Astrocyte of the spinal cord (primary cell): ENCODE data around the gene UGT2B7.

Experiments used
- DNase-seq: peaks from one replicate; pipeline ENCODE4 v3.0.0; 2011; ENCODE audit warnings: low read depth, low spot score
- H3K4me3 ChIP-seq: 2 replicates; pipeline ENCODE4 v1.5.1; 2011; ENCODE audit warnings: low read depth, mild to moderate bottlenecking, low read length, moderate library complexity
- in situ Hi-C: cut with HindIII; loops from 2 replicates; pipeline ENCODE4 v1.10.0; 2017; ENCODE audit warnings: low sequenced_read_pairs
- TF ChIP-seq, protein P1 (sequence below): IDR thresholded peaks from 2 replicates; pipeline ENCODE4 v1.5.1; 2012; ENCODE audit warnings: low read depth, mild to moderate bottlenecking, low read length, inconsistent platforms

Gene UGT2B7

DNA sequence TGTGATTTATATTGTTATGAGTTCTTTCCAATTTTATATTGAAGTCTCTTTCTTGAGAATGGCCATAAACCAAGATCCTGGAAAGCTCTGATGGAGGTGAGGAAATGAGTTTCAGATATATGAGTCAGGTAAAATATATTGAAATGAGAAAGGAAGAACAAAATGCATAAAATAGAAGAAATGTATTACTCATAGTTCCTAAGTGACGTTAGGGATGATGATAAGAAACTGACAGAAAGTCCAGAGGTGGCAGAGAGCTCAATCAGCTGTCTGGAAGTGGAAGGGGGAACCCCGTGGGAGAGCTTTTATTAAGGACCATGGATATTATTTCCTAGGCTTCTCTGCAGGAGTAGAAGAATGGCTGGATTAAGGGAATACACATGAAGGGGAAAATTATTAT lies 24.6 kb downstream of the UGT2B7 start:
- no peak overlapping the region for H3K4me3 ChIP-seq
- TF ChIP-seq, protein P1, sequence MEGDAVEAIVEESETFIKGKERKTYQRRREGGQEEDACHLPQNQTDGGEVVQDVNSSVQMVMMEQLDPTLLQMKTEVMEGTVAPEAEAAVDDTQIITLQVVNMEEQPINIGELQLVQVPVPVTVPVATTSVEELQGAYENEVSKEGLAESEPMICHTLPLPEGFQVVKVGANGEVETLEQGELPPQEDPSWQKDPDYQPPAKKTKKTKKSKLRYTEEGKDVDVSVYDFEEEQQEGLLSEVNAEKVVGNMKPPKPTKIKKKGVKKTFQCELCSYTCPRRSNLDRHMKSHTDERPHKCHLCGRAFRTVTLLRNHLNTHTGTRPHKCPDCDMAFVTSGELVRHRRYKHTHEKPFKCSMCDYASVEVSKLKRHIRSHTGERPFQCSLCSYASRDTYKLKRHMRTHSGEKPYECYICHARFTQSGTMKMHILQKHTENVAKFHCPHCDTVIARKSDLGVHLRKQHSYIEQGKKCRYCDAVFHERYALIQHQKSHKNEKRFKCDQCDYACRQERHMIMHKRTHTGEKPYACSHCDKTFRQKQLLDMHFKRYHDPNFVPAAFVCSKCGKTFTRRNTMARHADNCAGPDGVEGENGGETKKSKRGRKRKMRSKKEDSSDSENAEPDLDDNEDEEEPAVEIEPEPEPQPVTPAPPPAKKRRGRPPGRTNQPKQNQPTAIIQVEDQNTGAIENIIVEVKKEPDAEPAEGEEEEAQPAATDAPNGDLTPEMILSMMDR, result no peak
- DNase-seq, result no peak
- in situ Hi-C loops, result no loop called here

- no peak for DNase-seq
- TF ChIP-seq, protein P1, result no peak
- H3K4me3 ChIP-seq, result no peak overlapping the region
- in situ Hi-C loops, result no loop called here
Measured at GRCh38 chr4:69122476-69122875, 26.2 kb downstream of the UGT2B7 start.

- in situ Hi-C loops, result no loop called here
- TF ChIP-seq, protein P1, result no peak
- no peak overlapping the region for H3K4me3 ChIP-seq
- no peak for DNase-seq
Measured at GRCh38 chr4:69124941-69125340, 28.7 kb downstream of the UGT2B7 start.

DNA sequence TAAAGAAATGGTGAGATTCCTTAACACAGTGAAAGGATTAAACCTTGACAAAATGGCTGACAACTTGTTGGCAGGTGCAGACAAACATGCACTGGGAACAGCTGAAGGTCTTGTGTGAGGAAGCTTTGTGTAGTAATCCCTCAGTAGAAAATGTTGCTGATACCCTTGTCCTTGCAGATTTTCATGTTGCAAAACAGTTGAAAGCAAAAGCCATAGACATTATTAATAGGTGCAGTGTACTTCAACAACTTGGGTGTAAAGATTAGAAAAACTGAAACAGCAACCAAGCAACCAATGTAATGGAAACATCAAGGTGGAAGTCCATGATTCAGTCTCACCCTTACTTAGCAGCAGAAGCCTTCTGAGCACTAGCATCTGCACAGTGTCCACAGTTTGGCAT lies 29.8 kb downstream of the UGT2B7 start:
- in situ Hi-C loops, result no loop called here
- no peak for DNase-seq
- TF ChIP-seq, protein P1, result no peak
- no peak overlapping the region for H3K4me3 ChIP-seq

- in situ Hi-C loops, result no loop called here
- no peak overlapping the region for H3K4me3 ChIP-seq
- no peak for DNase-seq
- TF ChIP-seq, protein P1, result no peak
Measured at GRCh38 chr4:69133993-69134392, 37.7 kb downstream of the UGT2B7 start.

DNA sequence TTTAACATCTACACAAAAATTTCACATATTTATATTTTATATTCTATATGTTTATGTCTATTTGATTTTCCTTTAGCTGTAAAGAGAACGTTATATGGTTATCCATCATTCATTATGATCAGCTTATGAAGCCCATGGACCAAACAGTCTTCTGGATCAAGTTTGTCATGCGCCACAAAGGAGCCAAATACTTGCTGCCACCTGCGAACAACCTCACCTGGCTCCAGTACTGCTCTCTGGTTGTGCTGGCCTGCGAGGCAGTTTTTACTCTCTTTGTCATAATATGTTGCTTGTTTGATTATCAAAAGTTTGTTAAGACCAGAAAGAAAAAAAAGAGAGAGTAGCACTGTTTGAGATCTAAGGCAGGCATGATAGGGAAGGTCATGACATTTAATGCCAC lies 38.2 kb downstream of the UGT2B7 start:
- in situ Hi-C loops, result no loop called here
- TF ChIP-seq, protein P1, result no peak
- no peak for DNase-seq
- H3K4me3 ChIP-seq, result no peak overlapping the region

- TF ChIP-seq, protein P1, result no peak
- H3K4me3 ChIP-seq, result no peak overlapping the region
- DNase-seq, result no peak
- in situ Hi-C loops, result no loop called here
Measured at GRCh38 chr4:69141320-69141719, 45.0 kb downstream of the UGT2B7 start.
